ENCODE data around the gene CHST7. TPM values are rescaled to one million over a fixed set of nuclear protein-coding genes. Genes with fewer than 3 reads are reported as not detected.
A peak's percentile ranks its signal among the peaks of the same experiment; 100 is the strongest.

CHST7 gene
- total and polyA plus RNA-seq, 2 experiments from 2014 or later = 7.6 to 27.2 TPM

- no peak for TF ChIP-seq REST (IDR thresholded peaks at IDR 0.05; ENCODE audit: unreplicated experiment)
- TF ChIP-seq ZNF114 (CRISPR knock-in tag; IDR thresholded peaks at IDR 0.05) = no peak
- TF ChIP-seq EZH2phosphoT487 (IDR thresholded peaks at IDR 0.05; ENCODE audit: unreplicated experiment) = no peak
- no peak for TF ChIP-seq EZH2 (IDR thresholded peaks at IDR 0.05; ENCODE audit: low read depth, unreplicated experiment)
Observed at GRCh38 chrX:46637938-46638337, 64.4 kb downstream of the CHST7 start (continued).

GRCh38 chrX:46642145-46642544 lies 68.6 kb downstream of the CHST7 start:
- no peak overlapping the region for H3K27ac ChIP-seq (ENCODE audit: low read depth)
- no peak overlapping the region for H3K4me2 ChIP-seq
- Mint-ChIP-seq H3K4me1 (peaks cover 6% of the 10 kb centered on the region), H3K9me3 (no peaks in the 10 kb centered on the region), H3K27ac (no peak overlapping the region), H3K27me3 (ENCODE audit: insufficient read depth, low read depth, poor library complexity) (no peaks in the 10 kb centered on the region), H3K36me3 (ENCODE audit: low read depth) (peaks cover 28% of the 10 kb centered on the region), H3K4me3 (no peak overlapping the region)
- no peaks in the 10 kb centered on the region for H3K4me1 ChIP-seq (ENCODE audit: insufficient read depth)
- no peaks in the 10 kb centered on the region for H3K36me3 ChIP-seq (ENCODE audit: insufficient read depth)
- peak; percentile 36 for DNase-seq (ENCODE audit: low spot score)
- H3K9me2 ChIP-seq (ENCODE audit: insufficient read depth) = no peaks in the 10 kb centered on the region
- H2AFZ ChIP-seq = no peak overlapping the region
- TF ChIP-seq STAT1 (IDR thresholded peaks at IDR 0.05; ENCODE audit: unreplicated experiment) (no peak), CTCF (conservative IDR thresholded peaks at IDR 0.05; ENCODE audit: low read depth in 2 of 2) (peak; percentile 31 to 35; a peak in 3 of 4 replicates), REST (IDR thresholded peaks at IDR 0.05; ENCODE audit: unreplicated experiment) (no peak), JUNB (IDR thresholded peaks at IDR 0.05; ENCODE audit: unreplicated experiment) (no peak)
- no peaks in the 10 kb centered on the region for H3K79me2 ChIP-seq (replicated peaks; ENCODE audit: insufficient read depth)
- no peaks in the 10 kb centered on the region for H3K27me3 ChIP-seq (ENCODE audit: insufficient read depth)
- no peaks in the 10 kb centered on the region for H4K20me1 ChIP-seq (replicated peaks; ENCODE audit: insufficient read depth)
- peak; percentile 62 for ATAC-seq
- H3F3A ChIP-seq (replicated peaks; ENCODE audit: low read depth) = no peaks in the 10 kb centered on the region
- no peak overlapping the region for H3K4me3 ChIP-seq
